WTC11 (cell line): ENCODE data around the gene KIRREL3. TPM values are rescaled to one million over a fixed set of nuclear protein-coding genes. Genes with fewer than 3 reads are reported as not detected.

Experiments
- ATAC-seq: fragments of 200-7000 bp; cut with Tn5 transposase; 2 replicates; pipeline ENCODE4 v1.10.0; 2021; ENCODE audit warnings: mild to moderate bottlenecking, moderate library complexity
- CTCF ChIA-PET: fragments of 300-600 bp; sonication (Branson Sonifier 250); formaldehyde crosslinking; loops from one replicate; lab custom pipeline; 2021; ENCODE audit warnings: antibody characterized with exemption; lab: Charles Lee
- POLR2A ChIA-PET: fragments of 350-600 bp; sonication (Branson Sonifier 250); formaldehyde crosslinking; loops from one replicate; lab custom pipeline; 2021; ENCODE audit warnings: antibody characterized with exemption; lab: Charles Lee
- DNase-seq: peaks from one replicate; pipeline ENCODE4 v3.0.0; 2021; ENCODE audit warnings: low spot score
- H3K27ac Mint-ChIP-seq: 2 replicates; pipeline ENCODE4 v1.8.0; 2021; ENCODE audit warnings: mixed read lengths
- H3K27me3 Mint-ChIP-seq: 2 replicates; pipeline ENCODE4 v1.8.0; 2021; ENCODE audit warnings: low read depth, mild to moderate bottlenecking, moderate library complexity, mixed read lengths
- H3K36me3 Mint-ChIP-seq: 2 replicates; pipeline ENCODE4 v1.8.0; 2021; ENCODE audit warnings: mixed read lengths
- H3K4me1 Mint-ChIP-seq: 2 replicates; pipeline ENCODE4 v1.8.0; 2022; ENCODE audit warnings: mixed read lengths
- H3K4me3 Mint-ChIP-seq: 2 replicates; pipeline ENCODE4 v1.8.0; 2021; ENCODE audit warnings: mild to moderate bottlenecking, moderate library complexity, mixed read lengths
- H3K9me3 Mint-ChIP-seq: 2 replicates; pipeline ENCODE4 v1.8.0; 2021; ENCODE audit warnings: mixed read lengths
- AR ChIP-seq: fragments of 250-450 bp; sonication (Bioruptor Pico); IDR thresholded peaks from 2 replicates; pipeline ENCODE4 v1.9.0; 2021; ENCODE audit warnings: mild to moderate bottlenecking
- ATF1 ChIP-seq: sonication (generic); formaldehyde crosslinking; IDR thresholded peaks from 2 replicates; pipeline ENCODE4 v1.8.1; 2023; ENCODE audit warnings: mild to moderate bottlenecking, moderate library complexity, missing genetic modification reagents
- CREM ChIP-seq: sonication (generic); formaldehyde crosslinking; IDR thresholded peaks from 2 replicates; pipeline ENCODE4 v1.8.1; 2022; ENCODE audit warnings: mild to moderate bottlenecking, missing genetic modification reagents, moderate library complexity
- ETV6 ChIP-seq: sonication (generic); formaldehyde crosslinking; IDR thresholded peaks from 2 replicates; pipeline ENCODE4 v1.8.1; 2022; ENCODE audit warnings: mild to moderate bottlenecking, missing genetic modification reagents
- IRF2 ChIP-seq: sonication (generic); formaldehyde crosslinking; IDR thresholded peaks from 2 replicates; pipeline ENCODE4 v1.8.0; 2022; ENCODE audit warnings: low read depth, missing genetic modification reagents, borderline replicate concordance
- MYBL2 ChIP-seq: sonication (generic); formaldehyde crosslinking; IDR thresholded peaks from 2 replicates; pipeline ENCODE4 v1.8.1; 2023; ENCODE audit warnings: mild to moderate bottlenecking, moderate library complexity, missing genetic modification reagents
- NR2C2 ChIP-seq: sonication (generic); formaldehyde crosslinking; IDR thresholded peaks from 2 replicates; pipeline ENCODE4 v1.8.0; 2022; ENCODE audit warnings: mild to moderate bottlenecking, missing genetic modification reagents
- NR3C1 ChIP-seq: sonication (generic); formaldehyde crosslinking; conservative IDR thresholded peaks from 2 replicates; pipeline ENCODE4 v1.8.1; 2023; ENCODE audit warnings: low read depth, mild to moderate bottlenecking, missing genetic modification reagents
- SP1 ChIP-seq: sonication (generic); formaldehyde crosslinking; conservative IDR thresholded peaks from 2 replicates; pipeline ENCODE4 v1.8.1; 2022; ENCODE audit warnings: missing genetic modification reagents
- TCF7 ChIP-seq: sonication (generic); formaldehyde crosslinking; IDR thresholded peaks from 2 replicates; pipeline ENCODE4 v1.8.0; 2022; ENCODE audit warnings: mild to moderate bottlenecking, low read depth, missing genetic modification reagents, moderate library complexity
- TP53 ChIP-seq: sonication (generic); formaldehyde crosslinking; IDR thresholded peaks from 2 replicates; pipeline ENCODE4 v1.8.1; 2023; ENCODE audit warnings: mild to moderate bottlenecking, missing genetic modification reagents
- ZBTB21 ChIP-seq: sonication (generic); formaldehyde crosslinking; IDR thresholded peaks from 2 replicates; pipeline ENCODE4 v1.8.1; 2023; ENCODE audit warnings: mild to moderate bottlenecking, missing genetic modification reagents, borderline replicate concordance
- ZNF219 ChIP-seq: sonication (generic); formaldehyde crosslinking; IDR thresholded peaks from 2 replicates; pipeline ENCODE4 v1.8.0; 2023; ENCODE audit warnings: missing genetic modification reagents, mild to moderate bottlenecking, borderline replicate concordance
- ZNF317 ChIP-seq: sonication (generic); formaldehyde crosslinking; IDR thresholded peaks from 2 replicates; pipeline ENCODE4 v1.8.1; 2023; ENCODE audit warnings: low read depth, mild to moderate bottlenecking, moderate library complexity, missing genetic modification reagents, borderline replicate concordance
- total RNA-seq: library from RNA; stranded (reverse); gene quantifications from 3 replicates; pipeline ENCODE4 v1.2.3, GENCODE V29; 2021
- TF ChIP-seq, protein P1 (sequence below): sonication (generic); formaldehyde crosslinking; IDR thresholded peaks from 2 replicates; pipeline ENCODE4 v1.8.1; 2023; ENCODE audit warnings: mild to moderate bottlenecking, moderate library complexity, missing genetic modification reagents
- TF ChIP-seq, protein P2 (sequence below): fragments of 250-450 bp; sonication (Bioruptor Pico); IDR thresholded peaks from 2 replicates; pipeline ENCODE4 v1.8.0; 2021; ENCODE audit warnings: mild to moderate bottlenecking
- TF ChIP-seq, protein P3 (sequence below): fragments of 250-450 bp; sonication (Bioruptor Pico); IDR thresholded peaks from 2 replicates; pipeline ENCODE4 v1.9.0; 2021; ENCODE audit warnings: mild to moderate bottlenecking, borderline replicate concordance
- TF ChIP-seq, protein P4 (sequence below): fragments of 200-600 bp; IDR thresholded peaks from 2 replicates; pipeline ENCODE4 v1.8.0; 2022; ENCODE audit warnings: antibody characterized with exemption
- TF ChIP-seq, protein P5 (sequence below): sonication (generic); formaldehyde crosslinking; IDR thresholded peaks from 2 replicates; pipeline ENCODE4 v1.8.0; 2023; ENCODE audit warnings: mild to moderate bottlenecking, missing genetic modification reagents
- TF ChIP-seq, protein P6 (sequence below): fragments of 250-450 bp; sonication (Bioruptor Pico); IDR thresholded peaks from 2 replicates; pipeline ENCODE4 v1.9.0; 2021; ENCODE audit warnings: moderate library complexity, mild to moderate bottlenecking, inconsistent platforms, borderline replicate concordance

The KIRREL3 gene
- total RNA-seq, 1 experiment from 2014 or later: 0.59 TPM

DNA sequence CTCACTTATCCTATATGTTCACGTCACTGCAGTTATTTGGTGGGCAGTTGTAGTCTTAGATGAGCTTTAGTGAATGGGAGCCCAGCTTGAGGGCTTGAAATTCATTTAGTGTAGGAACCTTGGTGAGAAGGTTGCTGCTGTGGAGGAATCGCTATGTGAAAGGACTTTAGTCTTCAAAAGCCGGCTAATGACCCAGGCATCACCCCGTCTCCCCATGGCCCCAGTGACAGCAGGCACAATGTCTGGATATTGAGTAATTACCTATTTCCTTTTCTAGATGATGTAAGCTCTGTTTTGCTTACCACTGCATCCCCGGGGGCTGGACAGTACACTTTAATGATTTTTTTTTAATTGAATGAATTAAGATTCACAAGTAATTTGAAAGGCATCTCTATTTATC, 361.9 kb downstream of the KIRREL3 start:
- H3K9me3 Mint-ChIP-seq: no peaks in the 10 kb centered on the region
- no peak for TF ChIP-seq NR3C1 (CRISPR knock-in tag)
- peaks cover 39% of the 10 kb centered on the region for H3K4me1 Mint-ChIP-seq
- ATAC-seq: no peak
- H3K36me3 Mint-ChIP-seq: no peaks in the 10 kb centered on the region
- H3K27me3 Mint-ChIP-seq: no peaks in the 10 kb centered on the region
- H3K27ac Mint-ChIP-seq: no peak overlapping the region
- CTCF ChIA-PET: interaction anchor here (1.3 to 1.6 kb wide), 2 partner anchors 32 to 351 kb away, joined by 3 to 8 read pairs; no protein-coding TSS in a partner anchor
- DNase-seq: no peak
- POLR2A ChIA-PET: no interaction called here
- H3K4me3 Mint-ChIP-seq: no peak overlapping the region

DNA sequence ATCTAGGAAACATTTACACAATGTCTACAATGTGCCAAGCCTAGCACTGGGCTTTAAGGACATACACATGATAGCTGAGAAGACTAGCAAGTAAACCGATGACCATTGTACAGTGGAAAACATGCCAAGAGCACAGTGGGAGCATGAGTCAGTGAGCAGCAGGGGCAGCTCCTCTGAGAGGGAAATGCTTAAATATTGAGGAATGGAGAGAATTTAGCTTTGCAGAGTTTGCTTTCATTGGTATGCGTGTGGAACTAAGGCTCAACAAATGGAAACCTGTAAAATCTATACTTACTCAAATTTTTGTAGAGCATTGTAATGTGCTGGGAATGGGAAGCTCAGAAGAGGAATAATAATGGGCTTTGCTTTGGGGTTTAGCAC, 362.8 kb downstream of the KIRREL3 start:
- CTCF ChIA-PET: interaction anchor here (1.1 to 1.6 kb wide), 3 partner anchors 31 to 352 kb away, joined by 3 to 8 read pairs (median 3); no protein-coding TSS in a partner anchor
- H3K4me1 Mint-ChIP-seq: peaks cover 43% of the 10 kb centered on the region
- no peak for ATAC-seq

More for the DNA sequence above, 362.8 kb downstream of the KIRREL3 start:
- Mint-ChIP-seq H3K9me3 (no peaks in the 10 kb centered on the region), H3K27ac (no peak overlapping the region), H3K36me3 (no peaks in the 10 kb centered on the region), H3K4me3 (no peak overlapping the region), H3K27me3 (no peaks in the 10 kb centered on the region)
- TF ChIP-seq, protein P1, sequence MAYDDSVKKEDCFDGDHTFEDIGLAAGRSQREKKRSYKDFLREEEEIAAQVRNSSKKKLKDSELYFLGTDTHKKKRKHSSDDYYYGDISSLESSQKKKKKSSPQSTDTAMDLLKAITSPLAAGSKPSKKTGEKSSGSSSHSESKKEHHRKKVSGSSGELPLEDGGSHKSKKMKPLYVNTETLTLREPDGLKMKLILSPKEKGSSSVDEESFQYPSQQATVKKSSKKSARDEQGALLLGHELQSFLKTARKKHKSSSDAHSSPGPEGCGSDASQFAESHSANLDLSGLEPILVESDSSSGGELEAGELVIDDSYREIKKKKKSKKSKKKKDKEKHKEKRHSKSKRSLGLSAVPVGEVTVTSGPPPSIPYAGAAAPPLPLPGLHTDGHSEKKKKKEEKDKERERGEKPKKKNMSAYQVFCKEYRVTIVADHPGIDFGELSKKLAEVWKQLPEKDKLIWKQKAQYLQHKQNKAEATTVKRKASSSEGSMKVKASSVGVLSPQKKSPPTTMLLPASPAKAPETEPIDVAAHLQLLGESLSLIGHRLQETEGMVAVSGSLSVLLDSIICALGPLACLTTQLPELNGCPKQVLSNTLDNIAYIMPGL: no peak
- no peak for TF ChIP-seq ZNF219 (CRISPR knock-in tag)
- TF ChIP-seq, protein P2, sequence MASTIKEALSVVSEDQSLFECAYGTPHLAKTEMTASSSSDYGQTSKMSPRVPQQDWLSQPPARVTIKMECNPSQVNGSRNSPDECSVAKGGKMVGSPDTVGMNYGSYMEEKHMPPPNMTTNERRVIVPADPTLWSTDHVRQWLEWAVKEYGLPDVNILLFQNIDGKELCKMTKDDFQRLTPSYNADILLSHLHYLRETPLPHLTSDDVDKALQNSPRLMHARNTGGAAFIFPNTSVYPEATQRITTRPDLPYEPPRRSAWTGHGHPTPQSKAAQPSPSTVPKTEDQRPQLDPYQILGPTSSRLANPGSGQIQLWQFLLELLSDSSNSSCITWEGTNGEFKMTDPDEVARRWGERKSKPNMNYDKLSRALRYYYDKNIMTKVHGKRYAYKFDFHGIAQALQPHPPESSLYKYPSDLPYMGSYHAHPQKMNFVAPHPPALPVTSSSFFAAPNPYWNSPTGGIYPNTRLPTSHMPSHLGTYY (CRISPR knock-in tag): no peak
- TF ChIP-seq AR (CRISPR knock-in tag): no peak
- TF ChIP-seq MYBL2 (CRISPR knock-in tag): no peak
- no peak for TF ChIP-seq SP1 (CRISPR knock-in tag)
- no peak for TF ChIP-seq IRF2 (CRISPR knock-in tag)
- TF ChIP-seq, protein P3, sequence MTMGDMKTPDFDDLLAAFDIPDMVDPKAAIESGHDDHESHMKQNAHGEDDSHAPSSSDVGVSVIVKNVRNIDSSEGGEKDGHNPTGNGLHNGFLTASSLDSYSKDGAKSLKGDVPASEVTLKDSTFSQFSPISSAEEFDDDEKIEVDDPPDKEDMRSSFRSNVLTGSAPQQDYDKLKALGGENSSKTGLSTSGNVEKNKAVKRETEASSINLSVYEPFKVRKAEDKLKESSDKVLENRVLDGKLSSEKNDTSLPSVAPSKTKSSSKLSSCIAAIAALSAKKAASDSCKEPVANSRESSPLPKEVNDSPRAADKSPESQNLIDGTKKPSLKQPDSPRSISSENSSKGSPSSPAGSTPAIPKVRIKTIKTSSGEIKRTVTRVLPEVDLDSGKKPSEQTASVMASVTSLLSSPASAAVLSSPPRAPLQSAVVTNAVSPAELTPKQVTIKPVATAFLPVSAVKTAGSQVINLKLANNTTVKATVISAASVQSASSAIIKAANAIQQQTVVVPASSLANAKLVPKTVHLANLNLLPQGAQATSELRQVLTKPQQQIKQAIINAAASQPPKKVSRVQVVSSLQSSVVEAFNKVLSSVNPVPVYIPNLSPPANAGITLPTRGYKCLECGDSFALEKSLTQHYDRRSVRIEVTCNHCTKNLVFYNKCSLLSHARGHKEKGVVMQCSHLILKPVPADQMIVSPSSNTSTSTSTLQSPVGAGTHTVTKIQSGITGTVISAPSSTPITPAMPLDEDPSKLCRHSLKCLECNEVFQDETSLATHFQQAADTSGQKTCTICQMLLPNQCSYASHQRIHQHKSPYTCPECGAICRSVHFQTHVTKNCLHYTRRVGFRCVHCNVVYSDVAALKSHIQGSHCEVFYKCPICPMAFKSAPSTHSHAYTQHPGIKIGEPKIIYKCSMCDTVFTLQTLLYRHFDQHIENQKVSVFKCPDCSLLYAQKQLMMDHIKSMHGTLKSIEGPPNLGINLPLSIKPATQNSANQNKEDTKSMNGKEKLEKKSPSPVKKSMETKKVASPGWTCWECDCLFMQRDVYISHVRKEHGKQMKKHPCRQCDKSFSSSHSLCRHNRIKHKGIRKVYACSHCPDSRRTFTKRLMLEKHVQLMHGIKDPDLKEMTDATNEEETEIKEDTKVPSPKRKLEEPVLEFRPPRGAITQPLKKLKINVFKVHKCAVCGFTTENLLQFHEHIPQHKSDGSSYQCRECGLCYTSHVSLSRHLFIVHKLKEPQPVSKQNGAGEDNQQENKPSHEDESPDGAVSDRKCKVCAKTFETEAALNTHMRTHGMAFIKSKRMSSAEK (CRISPR knock-in tag): no peak
- no peak for TF ChIP-seq ZBTB21 (CRISPR knock-in tag)
- no peak for TF ChIP-seq ETV6 (CRISPR knock-in tag)
- TF ChIP-seq, protein P4, sequence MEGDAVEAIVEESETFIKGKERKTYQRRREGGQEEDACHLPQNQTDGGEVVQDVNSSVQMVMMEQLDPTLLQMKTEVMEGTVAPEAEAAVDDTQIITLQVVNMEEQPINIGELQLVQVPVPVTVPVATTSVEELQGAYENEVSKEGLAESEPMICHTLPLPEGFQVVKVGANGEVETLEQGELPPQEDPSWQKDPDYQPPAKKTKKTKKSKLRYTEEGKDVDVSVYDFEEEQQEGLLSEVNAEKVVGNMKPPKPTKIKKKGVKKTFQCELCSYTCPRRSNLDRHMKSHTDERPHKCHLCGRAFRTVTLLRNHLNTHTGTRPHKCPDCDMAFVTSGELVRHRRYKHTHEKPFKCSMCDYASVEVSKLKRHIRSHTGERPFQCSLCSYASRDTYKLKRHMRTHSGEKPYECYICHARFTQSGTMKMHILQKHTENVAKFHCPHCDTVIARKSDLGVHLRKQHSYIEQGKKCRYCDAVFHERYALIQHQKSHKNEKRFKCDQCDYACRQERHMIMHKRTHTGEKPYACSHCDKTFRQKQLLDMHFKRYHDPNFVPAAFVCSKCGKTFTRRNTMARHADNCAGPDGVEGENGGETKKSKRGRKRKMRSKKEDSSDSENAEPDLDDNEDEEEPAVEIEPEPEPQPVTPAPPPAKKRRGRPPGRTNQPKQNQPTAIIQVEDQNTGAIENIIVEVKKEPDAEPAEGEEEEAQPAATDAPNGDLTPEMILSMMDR: no peak
- TF ChIP-seq TCF7 (CRISPR knock-in tag): no peak
- TF ChIP-seq ATF1 (CRISPR knock-in tag): no peak
- TF ChIP-seq, protein P5, sequence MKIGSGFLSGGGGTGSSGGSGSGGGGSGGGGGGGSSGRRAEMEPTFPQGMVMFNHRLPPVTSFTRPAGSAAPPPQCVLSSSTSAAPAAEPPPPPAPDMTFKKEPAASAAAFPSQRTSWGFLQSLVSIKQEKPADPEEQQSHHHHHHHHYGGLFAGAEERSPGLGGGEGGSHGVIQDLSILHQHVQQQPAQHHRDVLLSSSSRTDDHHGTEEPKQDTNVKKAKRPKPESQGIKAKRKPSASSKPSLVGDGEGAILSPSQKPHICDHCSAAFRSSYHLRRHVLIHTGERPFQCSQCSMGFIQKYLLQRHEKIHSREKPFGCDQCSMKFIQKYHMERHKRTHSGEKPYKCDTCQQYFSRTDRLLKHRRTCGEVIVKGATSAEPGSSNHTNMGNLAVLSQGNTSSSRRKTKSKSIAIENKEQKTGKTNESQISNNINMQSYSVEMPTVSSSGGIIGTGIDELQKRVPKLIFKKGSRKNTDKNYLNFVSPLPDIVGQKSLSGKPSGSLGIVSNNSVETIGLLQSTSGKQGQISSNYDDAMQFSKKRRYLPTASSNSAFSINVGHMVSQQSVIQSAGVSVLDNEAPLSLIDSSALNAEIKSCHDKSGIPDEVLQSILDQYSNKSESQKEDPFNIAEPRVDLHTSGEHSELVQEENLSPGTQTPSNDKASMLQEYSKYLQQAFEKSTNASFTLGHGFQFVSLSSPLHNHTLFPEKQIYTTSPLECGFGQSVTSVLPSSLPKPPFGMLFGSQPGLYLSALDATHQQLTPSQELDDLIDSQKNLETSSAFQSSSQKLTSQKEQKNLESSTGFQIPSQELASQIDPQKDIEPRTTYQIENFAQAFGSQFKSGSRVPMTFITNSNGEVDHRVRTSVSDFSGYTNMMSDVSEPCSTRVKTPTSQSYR (CRISPR knock-in tag): no peak
- no peak for TF ChIP-seq TP53 (CRISPR knock-in tag)
- TF ChIP-seq, protein P6, sequence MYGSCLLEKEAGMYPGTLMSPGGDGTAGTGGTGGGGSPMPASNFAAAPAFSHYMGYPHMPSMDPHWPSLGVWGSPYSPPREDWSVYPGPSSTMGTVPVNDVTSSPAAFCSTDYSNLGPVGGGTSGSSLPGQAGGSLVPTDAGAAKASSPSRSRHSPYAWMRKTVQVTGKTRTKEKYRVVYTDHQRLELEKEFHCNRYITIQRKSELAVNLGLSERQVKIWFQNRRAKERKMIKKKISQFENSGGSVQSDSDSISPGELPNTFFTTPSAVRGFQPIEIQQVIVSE (CRISPR knock-in tag): no peak
- TF ChIP-seq NR2C2 (CRISPR knock-in tag): no peak
- TF ChIP-seq ZNF317 (CRISPR knock-in tag): no peak
- TF ChIP-seq CREM (CRISPR knock-in tag): no peak
- POLR2A ChIA-PET: no interaction called here
- no peak for DNase-seq
